ENCODE data around the gene RASGRP3. TPM values are rescaled to one million over a fixed set of nuclear protein-coding genes. Genes with fewer than 3 reads are reported as not detected.

Gene RASGRP3
- total RNA-seq, 4 donors from 2014 or later: 2.6 to 42.7 (median 8.6) TPM

- TF ChIP-seq POLR2A (IDR thresholded peaks at IDR 0.05) (no peak), CTCF (IDR thresholded peaks at IDR 0.05) (no peak)
- H3K4me1 ChIP-seq: no peaks in the 10 kb centered on the region
- no peak overlapping the region for H3K27ac ChIP-seq
- H3K27me3 ChIP-seq: no peaks in the 10 kb centered on the region
- intact Hi-C loops (cut with DNase I; ENCODE audit: low total_unique reads): no loop called here
- H3K9me3 ChIP-seq: no peaks in the 10 kb centered on the region
- no peaks in the 10 kb centered on the region for H3K36me3 ChIP-seq
- no peak overlapping the region for H3K4me3 ChIP-seq
- no peak for DNase-seq
These were observed 9.0 kb upstream of the RASGRP3 start for GRCh38 chr2:33467413-33467812.

GRCh38 chr2:33469238-33469637 is 7.2 kb upstream of the RASGRP3 start:
- no peaks in the 10 kb centered on the region for H3K9me3 ChIP-seq
- H3K4me1 ChIP-seq: no peaks in the 10 kb centered on the region
- no peak for DNase-seq
- intact Hi-C loops (cut with DNase I; ENCODE audit: low total_unique reads): no loop called here
- no peak overlapping the region for H3K27ac ChIP-seq
- TF ChIP-seq CTCF (IDR thresholded peaks at IDR 0.05) (no peak), POLR2A (IDR thresholded peaks at IDR 0.05) (no peak)
- H3K27me3 ChIP-seq: no peaks in the 10 kb centered on the region
- no peaks in the 10 kb centered on the region for H3K36me3 ChIP-seq
- H3K4me3 ChIP-seq: no peak overlapping the region

- TF ChIP-seq POLR2A (IDR thresholded peaks at IDR 0.05) (no peak), CTCF (IDR thresholded peaks at IDR 0.05) (peak; percentile 71 to 77 (median 72))
- H3K36me3 ChIP-seq: no peaks in the 10 kb centered on the region
- H3K27ac ChIP-seq: peak overlapping the region; percentile 85 to 90
- no peaks in the 10 kb centered on the region for H3K27me3 ChIP-seq
- DNase-seq: peak; percentile 73 to 76
- no peaks in the 10 kb centered on the region for H3K9me3 ChIP-seq
- H3K4me3 ChIP-seq: peak overlapping the region; percentile 52 to 60
- H3K4me1 ChIP-seq: no peaks in the 10 kb centered on the region
- intact Hi-C loops (cut with DNase I; ENCODE audit: low total_unique reads): no loop called here
These were observed 972 bp upstream of the RASGRP3 start for GRCh38 chr2:33475224-33476130.

GRCh38 chr2:33476793-33477190 is 343 bp downstream of the RASGRP3 start:
- TF ChIP-seq CTCF (IDR thresholded peaks at IDR 0.05) (no peak), POLR2A (IDR thresholded peaks at IDR 0.05) (no peak)
- no peaks in the 10 kb centered on the region for H3K4me1 ChIP-seq
- no peaks in the 10 kb centered on the region for H3K9me3 ChIP-seq
- H3K27ac ChIP-seq: peak overlapping the region; percentile 85 to 90
- peak overlapping the region; percentile 52 to 60 for H3K4me3 ChIP-seq
- intact Hi-C loops (cut with DNase I; ENCODE audit: low total_unique reads): no loop called here
- no peak for DNase-seq
- no peaks in the 10 kb centered on the region for H3K36me3 ChIP-seq
- H3K27me3 ChIP-seq: no peaks in the 10 kb centered on the region

Measured in uterus (tissue), 4 donors.